ENCODE results near the gene TPSB2.

DNA sequence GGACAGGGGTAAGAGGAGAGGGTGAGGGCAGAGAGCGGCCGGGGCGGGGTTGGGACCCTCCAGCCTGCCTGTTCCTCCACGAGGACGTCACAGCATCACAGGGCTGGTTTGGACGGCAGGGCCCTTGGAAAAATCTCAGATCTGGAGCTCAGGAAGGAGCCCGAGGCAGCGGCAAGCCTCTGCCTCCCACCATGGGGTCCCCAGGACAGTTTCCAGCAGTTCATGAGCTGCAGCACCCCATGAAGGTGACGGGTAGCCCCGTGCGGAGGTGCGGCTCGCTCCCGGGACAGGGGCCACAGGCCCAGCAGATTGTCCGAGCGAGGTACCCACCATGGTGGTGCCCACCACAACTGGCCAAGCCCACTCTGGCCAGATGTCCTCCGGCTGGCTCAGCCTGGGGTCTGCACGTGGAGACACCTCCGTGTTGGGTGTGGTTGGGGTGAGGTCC is 47.2 kb upstream of the TPSB2 start:
- TF ChIP-seq, protein P1, sequence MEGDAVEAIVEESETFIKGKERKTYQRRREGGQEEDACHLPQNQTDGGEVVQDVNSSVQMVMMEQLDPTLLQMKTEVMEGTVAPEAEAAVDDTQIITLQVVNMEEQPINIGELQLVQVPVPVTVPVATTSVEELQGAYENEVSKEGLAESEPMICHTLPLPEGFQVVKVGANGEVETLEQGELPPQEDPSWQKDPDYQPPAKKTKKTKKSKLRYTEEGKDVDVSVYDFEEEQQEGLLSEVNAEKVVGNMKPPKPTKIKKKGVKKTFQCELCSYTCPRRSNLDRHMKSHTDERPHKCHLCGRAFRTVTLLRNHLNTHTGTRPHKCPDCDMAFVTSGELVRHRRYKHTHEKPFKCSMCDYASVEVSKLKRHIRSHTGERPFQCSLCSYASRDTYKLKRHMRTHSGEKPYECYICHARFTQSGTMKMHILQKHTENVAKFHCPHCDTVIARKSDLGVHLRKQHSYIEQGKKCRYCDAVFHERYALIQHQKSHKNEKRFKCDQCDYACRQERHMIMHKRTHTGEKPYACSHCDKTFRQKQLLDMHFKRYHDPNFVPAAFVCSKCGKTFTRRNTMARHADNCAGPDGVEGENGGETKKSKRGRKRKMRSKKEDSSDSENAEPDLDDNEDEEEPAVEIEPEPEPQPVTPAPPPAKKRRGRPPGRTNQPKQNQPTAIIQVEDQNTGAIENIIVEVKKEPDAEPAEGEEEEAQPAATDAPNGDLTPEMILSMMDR (conservative IDR thresholded peaks at IDR 0.05) = no peak
- no peak for TF ChIP-seq EZH2 (IDR thresholded peaks at IDR 0.05; ENCODE audit: low read depth)
